DMS79 (cell line): Measurements from ENCODE around the gene CREM.

ENCODE experiments used
- DNase-seq: peaks from one replicate; lab custom pipeline; 2025; lab: John Stamatoyannopoulos, UW

The CREM gene

GRCh38 chr10:35136263-35136815, 9.7 kb downstream of the CREM start:
- DNase-seq: no peak

GRCh38 chr10:35140126-35140525, 13.5 kb downstream of the CREM start:
- DNase-seq: no peak

DNA sequence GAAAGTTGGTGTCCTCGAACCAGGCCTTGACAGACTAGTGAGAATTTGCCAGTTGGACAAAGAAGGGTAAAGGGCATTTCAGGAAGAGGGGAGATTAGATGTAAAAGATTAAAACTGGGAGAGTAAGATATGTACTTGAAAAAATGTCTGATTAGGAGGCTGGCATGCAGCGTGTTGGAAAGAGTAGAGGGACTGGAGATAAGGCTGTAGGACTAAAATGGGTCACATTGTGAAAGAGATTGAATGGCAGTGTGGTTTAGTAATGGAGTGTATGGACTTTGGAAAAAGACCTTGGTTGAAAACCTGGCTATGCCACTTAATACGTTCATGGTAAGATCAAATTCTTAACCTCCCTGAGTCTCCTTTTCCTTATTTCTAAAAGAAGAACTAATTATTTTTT, 14.1 kb downstream of the CREM start:
- no peak for DNase-seq

- no peak for DNase-seq
These were observed 23.7 kb downstream of the CREM start for GRCh38 chr10:35150308-35150707.

GRCh38 chr10:35152992-35153391, 26.3 kb downstream of the CREM start:
- DNase-seq: no peak

- no peak for DNase-seq
These were observed 27.1 kb downstream of the CREM start for GRCh38 chr10:35153716-35154115.

DNA sequence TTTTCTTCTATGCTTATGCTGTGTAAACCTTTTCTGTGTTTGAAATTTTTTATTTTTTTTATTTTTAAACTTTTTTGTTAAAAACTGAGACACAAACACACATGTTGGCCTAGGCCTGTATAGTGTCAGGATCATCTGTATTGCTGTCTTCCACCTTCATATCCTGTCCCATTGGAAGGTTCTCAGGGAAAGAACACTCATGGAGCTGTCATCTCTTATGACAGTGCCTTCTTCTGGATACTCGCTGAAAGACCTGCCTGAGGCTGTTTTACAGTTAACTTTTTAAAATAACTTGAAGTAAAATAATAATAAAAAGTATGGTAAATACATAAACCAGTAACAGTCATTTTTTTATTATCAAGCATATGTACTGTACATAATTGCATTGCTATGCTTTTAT, 34.1 kb downstream of the CREM start:
- DNase-seq: no peak

- no peak for DNase-seq
These were observed 35.3 kb downstream of the CREM start for GRCh38 chr10:35161906-35162305.

GRCh38 chr10:35165136-35165535, 38.5 kb downstream of the CREM start:
- no peak for DNase-seq

DNA sequence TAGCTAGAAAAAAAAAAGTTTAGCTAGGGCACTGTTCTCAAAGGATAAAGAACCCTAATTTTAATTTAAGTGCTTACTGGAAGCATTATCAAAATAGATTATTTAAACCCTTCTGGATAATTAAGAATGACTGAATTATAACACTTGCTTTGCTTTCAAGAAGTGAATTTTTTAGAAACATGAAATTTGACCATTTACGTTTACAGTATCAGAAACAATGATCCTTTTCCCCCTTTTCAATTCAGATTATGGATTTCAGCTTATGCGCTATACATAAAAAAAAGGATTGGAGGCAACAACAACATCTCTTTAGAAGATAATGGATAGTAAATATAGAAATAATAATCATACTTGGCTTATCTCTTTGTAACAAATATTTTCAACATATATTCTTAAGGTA, 39.2 kb downstream of the CREM start:
- DNase-seq: no peak

GRCh38 chr10:35166607-35167006, 40.0 kb downstream of the CREM start:
- DNase-seq: no peak

GRCh38 chr10:35167342-35167741, 40.7 kb downstream of the CREM start:
- DNase-seq: no peak

DNA sequence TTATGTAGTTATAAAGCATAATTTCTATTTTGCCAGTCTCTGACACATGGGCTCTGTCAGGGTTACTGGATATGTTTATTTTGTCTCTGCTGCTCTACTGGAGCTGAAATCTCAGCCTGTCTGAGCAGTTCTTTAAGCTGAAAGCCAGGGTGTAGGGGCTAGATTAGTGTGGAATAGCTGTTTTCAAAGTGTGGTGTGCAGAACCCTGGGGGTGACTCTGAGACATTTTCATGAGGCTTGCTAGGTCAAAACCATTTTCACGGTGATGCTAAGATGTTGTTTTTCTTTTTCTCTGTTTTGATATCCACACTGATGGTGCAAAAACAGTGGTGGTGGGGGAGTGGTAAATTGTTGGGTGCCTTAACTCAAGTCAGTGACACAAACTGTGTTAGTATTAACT, 45.5 kb downstream of the CREM start:
- DNase-seq: no peak

- DNase-seq: no peak
These were observed 45.9 kb downstream of the CREM start for GRCh38 chr10:35172574-35172973.

GRCh38 chr10:35178331-35178730, 51.7 kb downstream of the CREM start:
- no peak for DNase-seq

DNA sequence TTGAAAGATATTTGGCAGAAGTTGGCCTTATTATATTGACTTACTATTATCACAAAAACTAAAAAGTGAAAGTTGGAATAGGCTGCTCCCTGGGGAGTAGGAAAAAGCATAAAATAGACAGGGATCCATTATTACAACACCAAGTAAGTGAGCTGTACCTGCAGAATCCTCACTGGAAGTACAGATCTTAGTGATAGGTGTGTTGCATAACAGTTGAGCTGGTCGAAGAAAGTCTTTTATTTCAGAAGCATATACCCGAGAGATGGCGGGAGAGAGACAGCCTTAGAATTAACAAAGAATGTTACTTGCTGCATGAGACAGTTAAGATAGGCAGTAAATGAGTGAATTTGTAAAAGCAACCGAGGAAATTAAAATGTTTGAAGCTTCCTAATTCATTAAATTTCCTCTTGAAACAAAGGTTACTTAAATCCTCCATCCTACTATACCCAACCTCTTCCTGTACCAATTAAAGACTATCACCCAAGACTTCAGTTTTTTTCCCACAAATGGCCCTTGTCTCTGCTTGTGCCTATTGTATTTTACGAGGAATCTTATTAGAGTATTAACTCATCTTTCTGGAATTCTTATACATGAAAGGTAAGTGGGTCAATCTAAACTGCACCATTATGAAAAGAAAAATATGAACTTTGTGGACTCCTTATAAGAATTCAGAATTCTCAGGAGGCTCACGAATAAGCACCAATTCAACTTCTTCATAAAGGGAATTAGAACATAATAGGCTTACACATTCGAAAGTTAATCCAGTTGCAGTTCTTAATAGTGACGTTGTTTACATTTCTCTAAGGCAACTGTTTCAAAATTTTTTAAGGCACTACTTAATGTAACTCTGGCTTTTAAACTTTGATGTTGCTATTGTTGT, 56.2 kb downstream of the CREM start:
- DNase-seq: no peak

- no peak for DNase-seq
These were observed 58.0 kb downstream of the CREM start for GRCh38 chr10:35184527-35185171.

- DNase-seq: no peak
These were observed 58.8 kb downstream of the CREM start for GRCh38 chr10:35185260-35186034.

DNA sequence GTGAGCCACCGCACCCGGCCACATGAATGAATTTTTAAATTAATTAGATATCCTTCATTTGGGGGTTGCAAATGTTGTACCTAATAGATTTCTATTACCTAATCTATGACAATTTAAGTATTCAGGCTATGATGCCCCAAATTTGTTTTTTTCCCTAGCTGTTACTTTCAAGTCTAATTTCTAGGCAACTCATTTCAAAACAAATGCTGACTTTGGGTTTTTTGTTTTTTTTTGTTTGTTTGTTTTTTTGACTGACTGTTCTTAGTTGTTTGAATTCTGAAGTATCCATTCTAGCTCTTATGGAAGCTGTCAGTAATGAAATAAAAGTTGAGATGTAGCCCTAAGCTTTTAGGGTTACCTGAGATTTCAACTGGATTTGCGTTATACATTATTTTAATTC, 62.3 kb downstream of the CREM start:
- no peak for DNase-seq

- no peak for DNase-seq
These were observed 64.9 kb downstream of the CREM start for GRCh38 chr10:35191523-35191922.

DNA sequence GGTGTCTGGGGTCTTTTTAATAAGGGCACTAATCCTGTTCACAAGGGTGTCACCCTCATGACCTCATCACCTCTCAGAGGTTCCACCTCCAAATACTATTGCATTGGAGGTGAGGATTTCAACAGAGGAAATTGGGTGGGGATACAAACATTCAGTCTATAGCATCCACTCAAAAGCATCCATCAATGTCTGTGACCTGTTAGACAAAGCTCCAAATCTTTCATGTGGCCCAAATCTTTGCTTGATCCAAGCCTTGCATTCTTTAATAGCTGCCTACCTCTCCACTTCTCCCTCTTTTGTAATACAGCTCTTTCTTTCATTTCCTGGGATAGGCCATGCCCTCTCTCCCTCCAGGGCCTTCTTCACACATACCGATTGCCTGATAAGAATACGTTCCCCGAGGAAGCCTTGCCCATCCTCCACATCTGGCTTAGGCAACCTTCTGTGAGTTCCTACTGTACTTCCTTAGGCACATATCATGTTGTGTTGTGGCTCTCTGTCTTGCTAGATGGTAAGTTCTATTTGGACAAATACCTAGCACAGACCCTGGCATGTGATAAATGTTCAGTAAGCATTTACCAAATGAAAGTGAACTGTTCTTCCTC, 66.1 kb downstream of the CREM start:
- DNase-seq: no peak

GRCh38 chr10:35194471-35194870, 67.8 kb downstream of the CREM start:
- no peak for DNase-seq
